Measurements from ENCODE around the gene DARS1. TPM values are rescaled to one million over a fixed set of nuclear protein-coding genes. Genes with fewer than 3 reads are reported as not detected.

DARS1 gene
- total RNA-seq, 6 experiments from 2014 or later: 65.6 to 74.3 (median 71.3) TPM

DNA sequence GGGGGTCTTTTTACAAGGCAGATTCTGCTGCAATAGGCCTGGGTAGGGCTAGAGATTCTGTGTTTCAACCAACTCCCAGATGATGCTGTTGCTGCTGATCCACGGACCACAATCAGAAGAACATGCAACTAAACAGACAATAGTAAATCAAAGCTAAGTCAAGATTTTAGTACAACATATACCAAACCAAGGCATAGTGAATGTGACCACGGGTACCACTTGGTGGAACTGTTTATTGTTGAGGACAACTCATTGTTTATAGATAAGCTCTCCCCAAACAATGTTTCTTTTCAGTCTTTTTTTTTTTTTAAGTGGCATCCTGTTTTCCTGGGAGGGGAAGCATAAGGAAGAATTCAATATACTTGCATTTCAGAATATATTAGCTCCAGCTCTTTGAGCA lies 36.0 kb upstream of the DARS1 start:
- DNase-seq: no peak
- no peaks in the 10 kb centered on the region for H3K4me1 Mint-ChIP-seq (ENCODE audit: low read depth)
- H3K27ac Mint-ChIP-seq: no peak overlapping the region

DNA sequence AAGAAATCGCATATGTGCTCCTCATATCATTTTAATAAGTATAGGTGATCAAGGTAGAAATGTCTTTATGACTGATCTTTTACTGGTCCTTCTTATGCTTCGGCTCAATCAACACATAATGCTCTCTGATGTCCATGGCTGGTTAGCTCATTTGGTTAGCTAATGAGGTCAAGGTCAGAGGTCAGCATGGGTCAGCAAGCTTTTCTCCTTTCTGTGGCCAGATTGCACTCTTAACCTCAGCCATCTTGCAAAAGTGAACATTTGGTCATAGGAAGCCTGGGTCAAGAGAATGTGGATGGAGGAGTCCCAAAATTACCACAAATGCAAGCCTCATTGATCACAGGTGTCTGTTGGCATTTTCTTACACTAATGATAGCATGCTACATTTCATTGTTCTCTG lies 35.4 kb upstream of the DARS1 start:
- Mint-ChIP-seq H3K9me3 (no peaks in the 10 kb centered on the region), H3K27ac (no peak overlapping the region), H3K4me1 (ENCODE audit: low read depth) (no peaks in the 10 kb centered on the region)

More for the DNA sequence above, 36.0 kb upstream of the DARS1 start:
- no peaks in the 10 kb centered on the region for H3K36me3 Mint-ChIP-seq (ENCODE audit: low read depth)
- no peaks in the 10 kb centered on the region for H3K9me3 Mint-ChIP-seq
- no peak overlapping the region for H3K4me3 Mint-ChIP-seq
- peaks cover 6% of the 10 kb centered on the region for H3K27me3 Mint-ChIP-seq (ENCODE audit: insufficient read depth)
- TF ChIP-seq CTCF (IDR thresholded peaks at IDR 0.05): no peak

GRCh38 chr2:136019825-136020224 lies 34.4 kb upstream of the DARS1 start:
- no peak overlapping the region for H3K27ac Mint-ChIP-seq
- peaks cover 9% of the 10 kb centered on the region for H3K27me3 Mint-ChIP-seq (ENCODE audit: insufficient read depth)
- TF ChIP-seq CTCF (IDR thresholded peaks at IDR 0.05): no peak
- H3K36me3 Mint-ChIP-seq (ENCODE audit: low read depth): no peaks in the 10 kb centered on the region
- H3K4me3 Mint-ChIP-seq: no peak overlapping the region
- no peak for DNase-seq
- no peaks in the 10 kb centered on the region for H3K4me1 Mint-ChIP-seq (ENCODE audit: low read depth)
- no peaks in the 10 kb centered on the region for H3K9me3 Mint-ChIP-seq

More for the DNA sequence above, 35.4 kb upstream of the DARS1 start:
- Mint-ChIP-seq H3K4me3 (no peak overlapping the region), H3K36me3 (ENCODE audit: low read depth) (no peaks in the 10 kb centered on the region), H3K27me3 (ENCODE audit: insufficient read depth) (peaks cover 8% of the 10 kb centered on the region)
- TF ChIP-seq CTCF (IDR thresholded peaks at IDR 0.05): no peak
- DNase-seq: no peak

DNA sequence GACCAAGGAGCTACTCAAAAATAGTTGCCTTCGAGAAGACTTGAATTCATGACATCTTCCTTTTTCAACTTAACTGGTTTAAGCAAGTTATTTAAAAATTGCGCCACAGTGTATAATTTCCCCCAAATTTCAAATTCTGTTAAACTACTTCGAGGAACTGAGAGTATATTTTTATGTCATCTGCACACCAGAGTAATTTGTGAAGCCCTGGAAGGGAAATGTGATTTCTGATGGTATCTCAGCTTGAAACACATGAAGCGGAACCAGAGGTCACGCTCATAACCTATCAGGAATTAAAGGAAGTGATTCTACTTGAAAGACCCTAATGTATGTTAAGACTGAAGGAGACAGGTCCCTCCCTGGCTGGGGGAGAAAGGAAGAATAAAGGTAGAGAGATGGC lies 33.9 kb upstream of the DARS1 start:
- H3K27me3 Mint-ChIP-seq (ENCODE audit: insufficient read depth): peaks cover 13% of the 10 kb centered on the region
- H3K27ac Mint-ChIP-seq: no peak overlapping the region
- no peaks in the 10 kb centered on the region for H3K9me3 Mint-ChIP-seq
- H3K4me3 Mint-ChIP-seq: no peak overlapping the region
- TF ChIP-seq CTCF (IDR thresholded peaks at IDR 0.05): no peak
- H3K4me1 Mint-ChIP-seq (ENCODE audit: low read depth): no peaks in the 10 kb centered on the region
- H3K36me3 Mint-ChIP-seq (ENCODE audit: low read depth): no peaks in the 10 kb centered on the region
- DNase-seq: no peak

- no peak for TF ChIP-seq CTCF (IDR thresholded peaks at IDR 0.05)
- Mint-ChIP-seq H3K36me3 (ENCODE audit: low read depth) (no peaks in the 10 kb centered on the region), H3K4me3 (no peak overlapping the region), H3K27me3 (ENCODE audit: insufficient read depth) (peaks cover 11% of the 10 kb centered on the region), H3K4me1 (ENCODE audit: low read depth) (no peaks in the 10 kb centered on the region), H3K9me3 (no peaks in the 10 kb centered on the region), H3K27ac (no peak overlapping the region)
- no peak for DNase-seq
Measured at GRCh38 chr2:136017786-136018185, 32.4 kb upstream of the DARS1 start.

- no peaks in the 10 kb centered on the region for H3K4me1 Mint-ChIP-seq (ENCODE audit: low read depth)
- no peak for TF ChIP-seq CTCF (IDR thresholded peaks at IDR 0.05)
- H3K27me3 Mint-ChIP-seq (ENCODE audit: insufficient read depth): peaks cover 14% of the 10 kb centered on the region
- H3K27ac Mint-ChIP-seq: no peak overlapping the region
- no peak overlapping the region for H3K4me3 Mint-ChIP-seq
- no peaks in the 10 kb centered on the region for H3K9me3 Mint-ChIP-seq
- no peak for DNase-seq
- no peaks in the 10 kb centered on the region for H3K36me3 Mint-ChIP-seq (ENCODE audit: low read depth)
Measured at GRCh38 chr2:136016836-136017235, 31.4 kb upstream of the DARS1 start.
